ENCODE results near the gene HOMER2. TPM values are rescaled to one million over a fixed set of nuclear protein-coding genes. Genes with fewer than 3 reads are reported as not detected.

HOMER2 gene
- total and polyA plus RNA-seq, 2 experiments from 2014 or later: 5.9 to 14.5 TPM

- Histone ChIP-seq H3K9me3 (ENCODE audit: low read depth) (no peaks in the 10 kb centered on the region), H4K20me1 (ENCODE audit: insufficient read depth, poor library complexity, severe bottlenecking) (no peaks in the 10 kb centered on the region), H3K27ac (no peak overlapping the region), H3K4me1 (ENCODE audit: insufficient read depth) (no peaks in the 10 kb centered on the region), H3K79me2 (no peaks in the 10 kb centered on the region), H3K4me2 (no peak overlapping the region), H2AFZ (no peak overlapping the region), H3K9me2 (replicated peaks; ENCODE audit: insufficient read depth) (no peaks in the 10 kb centered on the region), H3K36me3 (replicated peaks; ENCODE audit: insufficient read depth, low read depth) (no peaks in the 10 kb centered on the region), H3K4me3 (no peak overlapping the region), H3K27me3 (no peaks in the 10 kb centered on the region)
- DNase-seq (ENCODE audit: low spot score): no peak
- TF ChIP-seq, protein P1, sequence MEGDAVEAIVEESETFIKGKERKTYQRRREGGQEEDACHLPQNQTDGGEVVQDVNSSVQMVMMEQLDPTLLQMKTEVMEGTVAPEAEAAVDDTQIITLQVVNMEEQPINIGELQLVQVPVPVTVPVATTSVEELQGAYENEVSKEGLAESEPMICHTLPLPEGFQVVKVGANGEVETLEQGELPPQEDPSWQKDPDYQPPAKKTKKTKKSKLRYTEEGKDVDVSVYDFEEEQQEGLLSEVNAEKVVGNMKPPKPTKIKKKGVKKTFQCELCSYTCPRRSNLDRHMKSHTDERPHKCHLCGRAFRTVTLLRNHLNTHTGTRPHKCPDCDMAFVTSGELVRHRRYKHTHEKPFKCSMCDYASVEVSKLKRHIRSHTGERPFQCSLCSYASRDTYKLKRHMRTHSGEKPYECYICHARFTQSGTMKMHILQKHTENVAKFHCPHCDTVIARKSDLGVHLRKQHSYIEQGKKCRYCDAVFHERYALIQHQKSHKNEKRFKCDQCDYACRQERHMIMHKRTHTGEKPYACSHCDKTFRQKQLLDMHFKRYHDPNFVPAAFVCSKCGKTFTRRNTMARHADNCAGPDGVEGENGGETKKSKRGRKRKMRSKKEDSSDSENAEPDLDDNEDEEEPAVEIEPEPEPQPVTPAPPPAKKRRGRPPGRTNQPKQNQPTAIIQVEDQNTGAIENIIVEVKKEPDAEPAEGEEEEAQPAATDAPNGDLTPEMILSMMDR (IDR thresholded peaks at IDR 0.05; ENCODE audit: poor library complexity): no peak
- TF ChIP-seq EZH2 (IDR thresholded peaks at IDR 0.05; ENCODE audit: borderline replicate concordance) (no peak), EZH2phosphoT487 (IDR thresholded peaks at IDR 0.05; ENCODE audit: low read depth, severe bottlenecking, unreplicated experiment) (no peak)
- 27% methylated on average over 4 of the region's 4 CpGs for WGBS (ENCODE audit: low lambda C conversion rate, missing lambda C conversion rate)
Observed at GRCh38 chr15:82910721-82911120, 41.8 kb downstream of the HOMER2 start.

DNA sequence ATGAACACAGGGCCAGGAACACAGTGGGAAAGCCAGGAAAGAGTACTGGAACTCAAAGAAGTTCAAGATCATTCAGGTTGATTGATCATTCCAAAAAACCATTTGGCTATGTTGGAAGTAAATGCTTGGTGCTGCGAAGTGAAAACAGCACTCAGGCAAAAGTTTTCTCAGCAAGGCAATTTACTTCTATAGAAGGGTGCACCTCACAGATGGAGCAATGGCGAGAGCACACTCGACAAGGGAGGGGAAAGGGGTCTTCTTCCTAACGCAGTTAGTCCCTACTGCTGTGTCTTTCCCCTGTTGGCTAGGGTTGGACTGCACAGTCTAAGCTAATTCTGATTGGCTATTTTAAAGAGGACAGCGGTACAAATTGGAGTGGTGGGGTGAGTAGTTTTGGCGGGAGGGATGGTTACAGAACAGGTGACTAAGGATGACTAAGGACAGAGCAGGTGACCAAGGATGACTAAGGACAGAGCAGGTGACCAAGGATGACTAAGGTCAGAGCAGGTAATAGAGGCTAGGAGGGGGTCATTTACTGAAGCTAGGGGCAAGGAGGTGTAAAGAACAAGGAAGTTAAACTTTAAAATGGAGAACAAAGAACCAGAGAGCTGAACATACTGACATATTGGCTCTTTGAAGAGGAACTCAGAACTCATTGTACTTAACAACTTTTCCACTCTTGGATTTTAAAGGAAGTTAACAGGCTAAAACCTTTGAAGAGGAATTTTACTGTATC is 43.3 kb downstream of the HOMER2 start:
- H3K27ac ChIP-seq: no peak overlapping the region
- H4K20me1 ChIP-seq (ENCODE audit: insufficient read depth, poor library complexity, severe bottlenecking): no peaks in the 10 kb centered on the region
- TF ChIP-seq EZH2 (IDR thresholded peaks at IDR 0.05; ENCODE audit: borderline replicate concordance): no peak
- TF ChIP-seq, protein P1 (IDR thresholded peaks at IDR 0.05; ENCODE audit: poor library complexity): no peak
- TF ChIP-seq EZH2phosphoT487 (IDR thresholded peaks at IDR 0.05; ENCODE audit: low read depth, severe bottlenecking, unreplicated experiment): no peak
- no peaks in the 10 kb centered on the region for H3K9me2 ChIP-seq (replicated peaks; ENCODE audit: insufficient read depth)
- H2AFZ ChIP-seq: no peak overlapping the region
- H3K79me2 ChIP-seq: no peaks in the 10 kb centered on the region
- H3K27me3 ChIP-seq: no peaks in the 10 kb centered on the region
- no peaks in the 10 kb centered on the region for H3K9me3 ChIP-seq (ENCODE audit: low read depth)
- H3K4me3 ChIP-seq: no peak overlapping the region
- H3K36me3 ChIP-seq (replicated peaks; ENCODE audit: insufficient read depth, low read depth): no peaks in the 10 kb centered on the region
- H3K4me2 ChIP-seq: no peak overlapping the region
- no peak for DNase-seq (ENCODE audit: low spot score)
- WGBS (ENCODE audit: low lambda C conversion rate, missing lambda C conversion rate): 94% methylated on average over 6 of the region's 6 CpGs
- no peaks in the 10 kb centered on the region for H3K4me1 ChIP-seq (ENCODE audit: insufficient read depth)

- Histone ChIP-seq H3K4me1 (ENCODE audit: insufficient read depth) (no peaks in the 10 kb centered on the region), H3K9me3 (ENCODE audit: low read depth) (no peaks in the 10 kb centered on the region), H3K36me3 (replicated peaks; ENCODE audit: insufficient read depth, low read depth) (no peaks in the 10 kb centered on the region), H4K20me1 (ENCODE audit: insufficient read depth, poor library complexity, severe bottlenecking) (no peaks in the 10 kb centered on the region), H2AFZ (no peak overlapping the region), H3K4me3 (no peak overlapping the region), H3K4me2 (no peak overlapping the region), H3K79me2 (no peaks in the 10 kb centered on the region), H3K27ac (no peak overlapping the region), H3K27me3 (no peaks in the 10 kb centered on the region), H3K9me2 (replicated peaks; ENCODE audit: insufficient read depth) (no peaks in the 10 kb centered on the region)
- 94% methylated on average over 1 of the region's 1 CpG for WGBS (ENCODE audit: low lambda C conversion rate, missing lambda C conversion rate)
- DNase-seq (ENCODE audit: low spot score): no peak
- TF ChIP-seq EZH2 (IDR thresholded peaks at IDR 0.05; ENCODE audit: borderline replicate concordance) (no peak), EZH2phosphoT487 (IDR thresholded peaks at IDR 0.05; ENCODE audit: low read depth, severe bottlenecking, unreplicated experiment) (no peak)
- TF ChIP-seq, protein P1 (IDR thresholded peaks at IDR 0.05; ENCODE audit: poor library complexity): no peak
Observed at GRCh38 chr15:82907350-82907749, 45.2 kb downstream of the HOMER2 start.

Data from hepatocyte (in vitro differentiated cells).